H1 (cell line): ENCODE results near the gene CCDC63. TPM values are rescaled to one million over a fixed set of nuclear protein-coding genes. Genes with fewer than 3 reads are reported as not detected.

Experiments
- CTCF ChIA-PET: fragments of 300-600 bp; sonication (Branson Sonifier 250); formaldehyde crosslinking; loops from one replicate; lab custom pipeline; 2021; ENCODE audit not compliant: partially characterized antibody; lab: Charles Lee
- POLR2A ChIA-PET: fragments of 300-600 bp; sonication (Branson Sonifier 250); formaldehyde crosslinking; loops from one replicate; lab custom pipeline; 2021; ENCODE audit warnings: inconsistent platforms; ENCODE audit not compliant: partially characterized antibody; lab: Charles Lee
- DNase-seq, 2 experiments: peaks; one replicate each; pipeline versions ENCODE4 v3.0.0 to v3.0.0-alpha.2; 2010 to 2022; ENCODE audit warnings: low spot score in 2 of 2, low read depth in 1 of 2, mixed read lengths in 1 of 2
- FAIRE-seq: peaks from 2 replicates; lab custom pipeline; 2011; peaks lifted over from hg19 to GRCh38; lab: Jason Lieb, UNC
- H2AFZ ChIP-seq: 2 replicates; pipeline ENCODE4 v1.8.1; 2012; ENCODE audit warnings: low read length, inconsistent platforms
- H2AK5ac ChIP-seq: 2 replicates; pipeline ENCODE4 v1.6.1; 2013; ENCODE audit warnings: low read depth, low read length
- H2BK120ac ChIP-seq: replicated peaks from 2 replicates; pipeline ENCODE3; 2013; ENCODE audit warnings: low read depth, low read length, inconsistent platforms
- H2BK12ac ChIP-seq: 2 replicates; pipeline ENCODE4 v1.6.1; 2013; ENCODE audit warnings: low read depth, low read length
- H2BK15ac ChIP-seq: 2 replicates; pipeline ENCODE4 v1.6.1; 2013; ENCODE audit warnings: low read length
- H2BK20ac ChIP-seq: 2 replicates; pipeline ENCODE4 v1.6.1; 2013; ENCODE audit warnings: low read length
- H2BK5ac ChIP-seq: 2 replicates; pipeline ENCODE4 v1.6.1; 2013; ENCODE audit warnings: low read depth, low read length
- H3K14ac ChIP-seq: 2 replicates; pipeline ENCODE4 v1.6.1; 2013; ENCODE audit warnings: inconsistent platforms; ENCODE audit not compliant: insufficient read length
- H3K18ac ChIP-seq: 2 replicates; pipeline ENCODE4 v1.6.1; 2013; ENCODE audit warnings: low read length; ENCODE audit errors: extremely low read depth
- H3K23ac ChIP-seq: 2 replicates; pipeline ENCODE4 v1.6.1; 2013; ENCODE audit warnings: inconsistent platforms; ENCODE audit not compliant: insufficient read length
- H3K23me2 ChIP-seq: 2 replicates; pipeline ENCODE4 v1.6.1; 2013; ENCODE audit warnings: low read depth, low read length
- H3K27ac ChIP-seq: 2 replicates; pipeline ENCODE4 v1.6.1; 2011; ENCODE audit warnings: low read depth, low read length, inconsistent platforms
- H3K27me3 ChIP-seq, 4 experiments: replicated peaks in 1 of 4; 1 replicate in 1 of 4; 2 replicates in 3 of 4; pipeline versions ENCODE4 v1.6.1 to v1.8.1; 2011 to 2013; ENCODE audit warnings: low read length in 3 of 4, mild to moderate bottlenecking in 3 of 4, inconsistent platforms in 2 of 4, mixed read lengths in 2 of 4, moderate library complexity in 1 of 4; ENCODE audit not compliant: control insufficient read depth in 3 of 4, insufficient read depth in 3 of 4; ENCODE audit errors: extremely low read depth in 1 of 4
- H3K36me3 ChIP-seq, 4 experiments: 2 replicates each; pipeline versions ENCODE4 v1.6.1 to v1.8.1; 2011 to 2013; ENCODE audit warnings: mild to moderate bottlenecking in 4 of 4, low read length in 3 of 4, moderate library complexity in 2 of 4, control low read depth in 1 of 4, inconsistent platforms in 1 of 4; ENCODE audit not compliant: insufficient read depth in 4 of 4, control insufficient read depth in 2 of 4
- H3K4ac ChIP-seq: replicated peaks from 2 replicates; pipeline ENCODE3; 2013; ENCODE audit warnings: low read length, low read depth, mixed read lengths, inconsistent platforms; ENCODE audit not compliant: insufficient read length
- H3K4me1 ChIP-seq, 4 experiments: replicated peaks in 1 of 4; 1 replicate in 1 of 4; 2 replicates in 3 of 4; pipeline versions ENCODE4 v1.6.1 to v1.8.1; 2011 to 2013; ENCODE audit warnings: low read length in 3 of 4, inconsistent platforms in 2 of 4, mixed read lengths in 1 of 4; ENCODE audit not compliant: insufficient read depth in 4 of 4, control insufficient read depth in 3 of 4
- H3K4me2 ChIP-seq, 2 experiments: 2 replicates each; pipeline versions ENCODE4 v1.6.1 to v1.8.1; 2011 to 2013; ENCODE audit warnings: low read depth in 2 of 2, low read length in 2 of 2, control low read depth in 1 of 2, inconsistent platforms in 1 of 2, mild to moderate bottlenecking in 1 of 2; ENCODE audit not compliant: insufficient read depth in 1 of 2
- H3K4me3 ChIP-seq, 4 experiments: fragments of 200-600, 300-600 bp in 1 of 4; sonication (generic), shearing (Covaris generic), sonication (Bioruptor Twin) in 1 of 4; 2 replicates each; pipeline versions ENCODE4 v1.5.1 to v1.8.1; 2011 to 2016; ENCODE audit warnings: low read length in 4 of 4, low read depth in 3 of 4, control low read depth in 2 of 4, inconsistent platforms in 2 of 4, mild to moderate bottlenecking in 2 of 4, mixed read lengths in 1 of 4, moderate library complexity in 1 of 4; ENCODE audit not compliant: insufficient read depth in 2 of 4; ENCODE audit errors: extremely low read depth in 1 of 4
- H3K56ac ChIP-seq: replicated peaks from 2 replicates; pipeline ENCODE3; 2013; ENCODE audit warnings: low read depth, mild to moderate bottlenecking, mixed read lengths, low read length, inconsistent platforms; ENCODE audit not compliant: insufficient read length
- H3K79me1 ChIP-seq: 2 replicates; pipeline ENCODE4 v1.6.1; 2013; ENCODE audit warnings: low read depth, low read length, control low read depth
- H3K79me2 ChIP-seq, 2 experiments: 2 replicates each; pipeline versions ENCODE4 v1.6.1 to v1.8.1; 2012 to 2013; ENCODE audit warnings: low read length in 2 of 2, mild to moderate bottlenecking in 2 of 2, inconsistent platforms in 1 of 2; ENCODE audit not compliant: insufficient read depth in 2 of 2, control insufficient read depth in 1 of 2
- H3K9ac ChIP-seq, 4 experiments: replicated peaks in 1 of 4; 1 replicate in 1 of 4; 2 replicates in 3 of 4; pipeline versions ENCODE4 v1.6.1 to v1.8.1; 2011 to 2013; ENCODE audit warnings: low read depth in 3 of 4, low read length in 3 of 4, control low read depth in 2 of 4, mild to moderate bottlenecking in 2 of 4, moderate library complexity in 2 of 4, inconsistent platforms in 1 of 4; ENCODE audit errors: extremely low read depth in 1 of 4
- H3K9me3 ChIP-seq, 2 experiments: 2 replicates each; pipeline versions ENCODE4 v1.6.1 to v1.8.1; 2012 to 2013; ENCODE audit warnings: mild to moderate bottlenecking in 2 of 2, moderate library complexity in 2 of 2, control low read depth in 1 of 2, inconsistent platforms in 1 of 2, low read depth in 1 of 2, low read length in 1 of 2, mixed read lengths in 1 of 2; ENCODE audit not compliant: insufficient read depth in 2 of 2
- H4K20me1 ChIP-seq, 2 experiments: replicated peaks in 1 of 2; 2 replicates each; pipeline versions ENCODE3 to v1.8.1; 2011 to 2013; ENCODE audit warnings: inconsistent platforms in 2 of 2, low read length in 2 of 2, mild to moderate bottlenecking in 1 of 2; ENCODE audit not compliant: insufficient read depth in 2 of 2, control insufficient read depth in 1 of 2
- H4K5ac ChIP-seq: 2 replicates; pipeline ENCODE4 v1.6.1; 2013; ENCODE audit warnings: low read length, low read depth, mixed read lengths, inconsistent platforms; ENCODE audit not compliant: insufficient read length
- H4K8ac ChIP-seq: 2 replicates; pipeline ENCODE4 v1.8.0; 2013; ENCODE audit warnings: mild to moderate bottlenecking, moderate library complexity, low read length, inconsistent platforms; ENCODE audit not compliant: insufficient read depth; ENCODE audit errors: extremely low read depth
- H4K91ac ChIP-seq: replicated peaks from 2 replicates; pipeline ENCODE3; 2013; ENCODE audit warnings: low read length, mixed read lengths, inconsistent platforms; ENCODE audit not compliant: insufficient read length
- EZH2 ChIP-seq: fragments of 200-600 bp; sonication (generic); IDR thresholded peaks from 2 replicates; pipeline ENCODE4 v1.7.1; 2012; ENCODE audit warnings: low read depth, mild to moderate bottlenecking, moderate library complexity, low read length, inconsistent platforms; ENCODE audit not compliant: severe bottlenecking
- KDM1A ChIP-seq: fragments of 200-600, 300-600 bp; sonication (generic); IDR thresholded peaks from 2 replicates; pipeline ENCODE4 v1.7.1; 2016; ENCODE audit warnings: mild to moderate bottlenecking, low read length, borderline replicate concordance
- MAX ChIP-seq: IDR thresholded peaks from 2 replicates; pipeline ENCODE4 v1.6.1; 2012; ENCODE audit warnings: inconsistent platforms
- NANOG ChIP-seq: IDR thresholded peaks from 2 replicates; pipeline ENCODE4 v1.6.1; 2011; ENCODE audit warnings: low read length, low read depth, mild to moderate bottlenecking, inconsistent platforms; ENCODE audit not compliant: insufficient read depth, poor library complexity, severe bottlenecking
- SIX5 ChIP-seq: IDR thresholded peaks from 2 replicates; pipeline ENCODE4 v1.6.1; 2011; ENCODE audit warnings: mild to moderate bottlenecking, low read depth, low read length
- WGBS, 2 experiments: shearing (Covaris generic) in 1 of 2; methylation state at CpG; one replicate each; pipeline versions ENCODE4 v1.1.6 to v1.1.7; 2013 to 2015; ENCODE audit warnings: low lambda C conversion rate in 2 of 2, mixed read lengths in 2 of 2, inconsistent platforms in 1 of 2, low coverage in 1 of 2, missing lambda C conversion rate in 1 of 2; ENCODE audit not compliant: insufficient replicate concordance in 2 of 2, insufficient coverage in 1 of 2, insufficient read length in 1 of 2; ENCODE audit errors: extremely low coverage in 1 of 2, missing lambda C conversion rate in 1 of 2; 5-methylcytosine and 5-hydroxymethylcytosine counted together
- polyA plus RNA-seq, 7 experiments: library from polyadenylated mRNA; depleted of rRNA in 3 of 7; stranded (reverse) in 5 of 7; unstranded in 2 of 7; fragments of >200 nt in 5 of 7; fragments of 200-250 nt in 2 of 7; gene quantifications; 1 replicate in 5 of 7; 2 replicates in 1 of 7; 4 replicates in 1 of 7; pipeline versions ENCODE4 v1.2.1 to v1.2.3, GENCODE V29; 2011 to 2013; ENCODE audit warnings: missing spikeins in 2 of 7, mixed read lengths in 2 of 7
- total RNA-seq: library from RNA; stranded (reverse); fragmentation: NEBNext Ultra II Directional; extraction: Animal tissue kit (Norgen Biotek cat#: 25700); gene quantifications from 2 replicates; pipeline ENCODE4 v1.2.1, GENCODE V29; 2021
- TF ChIP-seq, protein P1 (sequence below): IDR thresholded peaks from 2 replicates; pipeline ENCODE4 v1.6.1; 2012; ENCODE audit warnings: low read length, inconsistent platforms

CCDC63 gene
- total and polyA plus RNA-seq, 2 of the 8 experiments (the other 6 are each of a cell fraction or from before 2014, with no cell fraction given): 0.42 to 0.93 TPM

GRCh38 chr12:110893956-110894355 is 47.2 kb downstream of the CCDC63 start:
- WGBS, 2 experiments: 95% methylated on average over 3 of the region's 3 CpGs; no CpG with 5 or more reads in 1 of the 2 experiments
- H4K20me1 ChIP-seq: no peaks in the 10 kb centered on the region

More at GRCh38 chr12:110893956-110894355, 47.2 kb downstream of the CCDC63 start:
- ChIA-PET POLR2A (interaction anchor here (0.6 to 5.2 kb wide), 4 partner anchors 15 to 43 kb away, joined by 3 to 24 read pairs (median 4); no protein-coding TSS in a partner anchor), CTCF (interaction anchor here (0.7 to 5.6 kb wide), 42 partner anchors 9 to 441 kb away, joined by 3 to 45 read pairs (median 4); partner anchors contain the start of genes CUX2 and PPP1CC)
- H3K14ac ChIP-seq: no peak overlapping the region
- no peak overlapping the region for H2AK5ac ChIP-seq
- no peaks in the 10 kb centered on the region for H3K9me3 ChIP-seq
- H2BK12ac ChIP-seq: no peak overlapping the region
- no peak overlapping the region for H3K4me2 ChIP-seq
- no peak overlapping the region for H2BK5ac ChIP-seq
- H3K79me2 ChIP-seq: no peaks in the 10 kb centered on the region
- FAIRE-seq: no peak
- no peaks in the 10 kb centered on the region for H3K23me2 ChIP-seq
- no peak overlapping the region for H4K8ac ChIP-seq
- no peak overlapping the region for H2BK15ac ChIP-seq
- H3K79me1 ChIP-seq: no peaks in the 10 kb centered on the region
- H3K4me3 ChIP-seq: no peak overlapping the region; a peak in 1 of 8 replicates
- H3K27ac ChIP-seq: no peak overlapping the region
- H4K91ac ChIP-seq: no peak overlapping the region
- DNase-seq: no peak
- H4K5ac ChIP-seq: no peak overlapping the region
- no peak overlapping the region for H3K18ac ChIP-seq
- no peak overlapping the region for H2AFZ ChIP-seq
- H3K36me3 ChIP-seq: no peaks in the 10 kb centered on the region
- H2BK120ac ChIP-seq: no peak overlapping the region
- H3K27me3 ChIP-seq: no peaks in the 10 kb centered on the region
- peaks cover 0 to 3% (median under 1%) of the 10 kb centered on the region in 4 experiments; a peak in 3 of 7 replicates for H3K4me1 ChIP-seq
- no peak overlapping the region for H3K4ac ChIP-seq
- no peak for TF ChIP-seq NANOG
- 0 out of 2 replicates have a peak, but pooled peaks have one; percentile 64 for TF ChIP-seq KDM1A
- TF ChIP-seq, protein P1, sequence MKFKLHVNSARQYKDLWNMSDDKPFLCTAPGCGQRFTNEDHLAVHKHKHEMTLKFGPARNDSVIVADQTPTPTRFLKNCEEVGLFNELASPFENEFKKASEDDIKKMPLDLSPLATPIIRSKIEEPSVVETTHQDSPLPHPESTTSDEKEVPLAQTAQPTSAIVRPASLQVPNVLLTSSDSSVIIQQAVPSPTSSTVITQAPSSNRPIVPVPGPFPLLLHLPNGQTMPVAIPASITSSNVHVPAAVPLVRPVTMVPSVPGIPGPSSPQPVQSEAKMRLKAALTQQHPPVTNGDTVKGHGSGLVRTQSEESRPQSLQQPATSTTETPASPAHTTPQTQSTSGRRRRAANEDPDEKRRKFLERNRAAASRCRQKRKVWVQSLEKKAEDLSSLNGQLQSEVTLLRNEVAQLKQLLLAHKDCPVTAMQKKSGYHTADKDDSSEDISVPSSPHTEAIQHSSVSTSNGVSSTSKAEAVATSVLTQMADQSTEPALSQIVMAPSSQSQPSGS: no peak
- no peak for TF ChIP-seq SIX5
- TF ChIP-seq EZH2: no peak
- no peak for TF ChIP-seq MAX
- H3K56ac ChIP-seq: no peak overlapping the region
- 0 out of 2 replicates have a peak overlapping the region, but pooled peaks have one; percentile 56 for H2BK20ac ChIP-seq
- no peak overlapping the region for H3K9ac ChIP-seq
- H3K23ac ChIP-seq: no peak overlapping the region
